Measurements from ENCODE around the gene NCK2.

Gene NCK2

DNA sequence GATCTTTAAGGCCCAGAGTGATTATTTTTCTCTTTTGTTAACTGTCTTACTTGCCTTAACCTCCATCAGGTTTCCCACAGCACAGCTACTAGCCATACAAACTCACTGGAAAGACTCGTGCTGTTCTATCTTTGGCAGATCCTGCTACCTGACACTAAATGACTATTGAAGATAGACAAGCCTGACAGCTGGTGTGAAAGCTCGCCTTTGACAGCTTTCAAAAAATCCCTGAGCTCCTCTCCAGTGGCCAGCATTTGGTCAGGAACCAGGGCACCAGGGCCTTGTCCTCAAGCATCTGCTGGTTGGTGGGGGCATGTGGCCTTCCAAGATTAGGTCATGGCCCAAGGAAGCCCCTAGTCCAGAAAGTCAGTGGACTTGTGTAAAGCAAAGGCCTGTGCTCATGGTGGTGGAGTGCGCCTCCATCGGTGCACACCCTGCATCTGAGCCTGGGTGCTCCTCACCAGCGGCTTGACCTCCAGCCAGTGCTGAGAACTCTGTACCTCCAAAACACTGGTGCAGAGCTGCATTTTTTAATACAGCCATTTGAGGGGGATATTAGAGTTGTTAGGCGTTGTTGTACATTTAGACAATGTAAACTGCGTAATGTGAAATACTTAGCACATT, 158.5 kb downstream of the NCK2 start:
- H3K27me3 Mint-ChIP-seq: no peaks in the 10 kb centered on the region
- H3K36me3 Mint-ChIP-seq: peaks cover 27% of the 10 kb centered on the region
- H3K9me3 Mint-ChIP-seq (ENCODE audit: low read depth): peaks cover 20% of the 10 kb centered on the region
- H3K4me1 Mint-ChIP-seq (ENCODE audit: low read depth): peaks cover 64% of the 10 kb centered on the region
- no peak overlapping the region for H3K4me3 Mint-ChIP-seq
- peak overlapping the region; percentile 19 for H3K27ac Mint-ChIP-seq

DNA sequence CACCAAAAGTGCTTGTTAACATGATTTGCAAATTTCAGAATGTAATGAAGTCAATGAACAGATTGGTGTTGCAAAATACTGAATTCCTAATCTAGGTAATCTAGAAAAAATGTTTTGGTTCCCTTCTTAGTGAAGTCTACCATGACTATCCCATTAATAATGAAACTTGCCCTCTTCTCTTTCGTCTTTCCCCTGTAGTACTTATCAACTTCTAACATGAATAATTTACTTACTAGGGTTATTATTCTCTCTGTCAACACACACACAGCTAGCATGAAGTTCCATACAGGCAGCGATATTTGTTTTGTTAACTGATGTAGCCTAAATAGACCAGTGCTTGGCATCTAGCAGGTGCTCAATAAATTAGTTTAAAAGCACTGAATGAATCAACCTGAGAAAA, 160.2 kb downstream of the NCK2 start:
- Mint-ChIP-seq H3K4me1 (ENCODE audit: low read depth) (peaks cover 68% of the 10 kb centered on the region), H3K27ac (peak overlapping the region; percentile 61), H3K36me3 (peaks cover 19% of the 10 kb centered on the region), H3K9me3 (ENCODE audit: low read depth) (peaks cover 19% of the 10 kb centered on the region), H3K4me3 (no peak overlapping the region), H3K27me3 (no peaks in the 10 kb centered on the region)

DNA sequence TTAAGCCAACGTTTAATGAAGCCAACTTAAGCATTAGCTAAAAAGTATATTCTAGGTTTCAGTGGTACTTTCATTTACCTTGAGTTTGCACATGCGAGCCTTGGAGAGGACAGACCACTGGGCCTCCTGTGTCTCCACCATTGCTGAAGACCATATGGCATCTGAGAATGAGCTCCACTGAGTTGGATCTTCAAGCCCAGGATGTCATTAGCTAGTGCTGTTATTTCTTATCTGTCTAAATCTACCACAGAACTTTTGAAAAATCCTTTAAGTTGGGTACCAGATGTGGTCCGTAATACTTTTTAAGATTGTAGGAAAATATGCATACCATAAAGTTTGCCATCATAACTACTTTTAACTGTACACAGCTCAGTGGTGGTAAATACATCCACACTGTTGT, 161.8 kb downstream of the NCK2 start:
- no peak overlapping the region for H3K4me3 Mint-ChIP-seq
- H3K36me3 Mint-ChIP-seq: peaks cover 4% of the 10 kb centered on the region
- H3K4me1 Mint-ChIP-seq (ENCODE audit: low read depth): peaks cover 61% of the 10 kb centered on the region
- H3K27me3 Mint-ChIP-seq: no peaks in the 10 kb centered on the region
- H3K9me3 Mint-ChIP-seq (ENCODE audit: low read depth): peaks cover 4% of the 10 kb centered on the region
- peak overlapping the region; percentile 29 for H3K27ac Mint-ChIP-seq

DNA sequence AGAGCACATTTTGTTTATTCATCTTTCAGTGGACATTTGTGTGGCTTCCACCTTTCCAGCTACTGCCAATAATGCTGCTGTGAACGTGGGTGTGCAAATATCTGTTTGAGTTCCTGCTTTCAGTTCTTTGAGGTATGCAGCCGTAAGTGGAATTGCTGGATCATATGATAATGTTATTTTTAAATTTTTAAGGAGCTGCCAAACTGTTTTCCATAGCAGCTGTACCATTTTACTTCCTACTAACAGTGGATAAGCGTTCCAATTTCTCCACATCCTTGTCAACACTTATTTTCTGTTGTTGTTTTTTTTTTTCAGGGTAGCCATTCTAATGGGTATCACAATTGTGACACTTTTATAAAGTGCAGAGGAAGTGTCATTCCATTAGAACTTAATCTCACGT, 162.5 kb downstream of the NCK2 start:
- Mint-ChIP-seq H3K27me3 (no peaks in the 10 kb centered on the region), H3K4me1 (ENCODE audit: low read depth) (peaks cover 64% of the 10 kb centered on the region), H3K4me3 (no peak overlapping the region)

DNA sequence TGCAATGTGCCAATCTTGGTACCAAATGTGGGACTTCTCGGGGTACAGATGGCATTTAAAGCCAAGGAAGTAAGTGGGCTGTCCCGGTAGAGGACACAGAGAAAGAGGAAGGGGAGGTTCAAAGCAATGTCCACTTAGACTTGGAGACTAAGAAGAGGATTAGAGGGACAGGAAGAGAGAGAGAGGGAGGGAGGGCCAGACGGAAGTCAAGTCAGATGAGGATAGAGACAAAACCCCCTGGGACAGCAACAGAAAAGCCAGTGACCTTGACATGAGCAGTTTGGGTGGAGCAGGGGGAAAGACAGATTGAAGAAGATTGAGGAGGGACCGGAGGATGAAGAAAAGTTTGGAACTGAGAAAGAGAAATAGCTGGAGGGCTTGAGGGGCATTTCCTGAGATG, 164.5 kb downstream of the NCK2 start:
- H3K9me3 Mint-ChIP-seq (ENCODE audit: low read depth): peaks cover 1% of the 10 kb centered on the region
- H3K4me1 Mint-ChIP-seq (ENCODE audit: low read depth): peaks cover 55% of the 10 kb centered on the region
- peaks cover under 1% of the 10 kb centered on the region for H3K36me3 Mint-ChIP-seq
- no peaks in the 10 kb centered on the region for H3K27me3 Mint-ChIP-seq
- H3K27ac Mint-ChIP-seq: peak overlapping the region; percentile 16
- H3K4me3 Mint-ChIP-seq: no peak overlapping the region

More for the DNA sequence above, 162.5 kb downstream of the NCK2 start:
- Mint-ChIP-seq H3K27ac (no peak overlapping the region), H3K36me3 (peaks cover 2% of the 10 kb centered on the region), H3K9me3 (ENCODE audit: low read depth) (peaks cover 3% of the 10 kb centered on the region)

DNA sequence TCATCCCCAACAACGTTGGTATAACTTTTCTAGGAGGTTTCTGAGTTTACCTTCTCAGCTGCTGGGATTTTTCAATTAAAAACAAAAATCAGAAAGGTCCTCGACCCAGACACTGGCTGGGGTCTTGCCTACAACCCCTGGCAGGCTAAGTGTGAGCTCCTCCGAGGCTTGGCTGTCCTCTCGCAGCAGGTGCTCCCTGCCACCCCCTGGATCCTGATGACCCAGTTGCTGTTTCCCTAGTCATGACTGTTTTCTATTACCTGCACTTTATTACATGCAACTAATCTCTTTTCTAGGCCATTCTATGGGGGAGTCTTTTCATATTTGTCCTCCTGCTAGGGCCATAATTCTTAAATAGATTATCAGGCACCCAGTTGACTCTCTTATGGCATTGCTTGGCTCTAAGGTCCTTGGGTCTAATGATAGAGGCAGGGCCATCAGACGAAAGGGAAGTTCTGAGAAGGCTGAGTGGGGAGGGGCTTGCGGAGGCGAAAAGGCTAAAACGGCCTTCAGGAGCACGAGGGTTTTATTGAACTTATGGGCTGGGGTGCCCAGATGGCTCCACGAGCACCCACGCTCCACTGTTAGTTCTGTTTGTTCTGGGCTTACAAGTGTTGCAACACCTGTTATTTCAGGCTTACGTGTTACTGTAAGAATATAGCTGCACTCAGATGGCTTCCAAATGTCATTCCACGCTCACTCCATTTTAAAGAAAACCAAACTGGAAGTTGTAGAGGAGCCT, 166.0 kb downstream of the NCK2 start:
- H3K4me1 Mint-ChIP-seq (ENCODE audit: low read depth): peaks cover 48% of the 10 kb centered on the region
- H3K36me3 Mint-ChIP-seq: peaks cover 10% of the 10 kb centered on the region
- H3K4me3 Mint-ChIP-seq: no peak overlapping the region
- H3K9me3 Mint-ChIP-seq (ENCODE audit: low read depth): peaks cover 14% of the 10 kb centered on the region
- no peak overlapping the region for H3K27ac Mint-ChIP-seq
- H3K27me3 Mint-ChIP-seq: no peaks in the 10 kb centered on the region

DNA sequence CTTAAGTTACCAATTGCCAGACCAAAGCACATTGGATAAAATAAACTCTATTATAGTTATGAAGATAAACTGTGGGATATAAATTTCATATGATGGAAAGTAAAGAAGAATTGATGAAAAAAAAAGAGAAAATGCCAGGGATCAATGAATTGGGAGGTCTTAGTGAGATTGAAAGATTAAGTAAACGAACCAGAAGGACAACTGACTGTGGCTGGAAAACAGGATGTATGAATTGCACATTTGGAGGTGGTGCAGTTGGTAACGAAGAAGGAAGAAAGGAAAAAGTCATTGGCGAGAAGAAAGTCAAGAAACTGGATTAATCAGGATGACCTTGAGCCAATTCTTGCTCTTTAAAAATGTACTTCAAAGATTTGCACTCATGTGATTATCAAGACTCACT, 166.7 kb downstream of the NCK2 start:
- Mint-ChIP-seq H3K27me3 (no peaks in the 10 kb centered on the region), H3K27ac (no peak overlapping the region), H3K4me1 (ENCODE audit: low read depth) (peaks cover 40% of the 10 kb centered on the region), H3K36me3 (peaks cover 11% of the 10 kb centered on the region), H3K4me3 (no peak overlapping the region), H3K9me3 (ENCODE audit: low read depth) (peaks cover 15% of the 10 kb centered on the region)

DNA sequence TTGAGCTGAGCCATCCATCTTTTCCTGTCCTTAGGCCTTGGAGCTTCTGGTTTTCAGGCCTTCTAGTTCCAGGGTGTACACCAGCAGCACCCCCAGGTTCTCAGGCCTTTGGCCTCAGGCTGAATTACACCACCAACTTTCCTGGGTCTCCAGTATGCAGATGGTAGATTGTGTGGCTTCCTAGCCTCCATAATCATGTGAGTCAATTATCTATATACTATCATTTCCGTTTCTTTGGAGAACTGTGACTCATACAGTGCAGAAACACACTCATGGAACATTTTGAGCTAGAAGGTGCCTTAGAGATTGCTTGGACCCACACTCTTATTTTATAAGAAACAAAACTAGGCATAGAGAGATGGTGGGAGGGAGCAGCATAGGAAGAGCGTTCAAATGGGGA, 167.4 kb downstream of the NCK2 start:
- Mint-ChIP-seq H3K27me3 (no peaks in the 10 kb centered on the region), H3K4me1 (ENCODE audit: low read depth) (peaks cover 34% of the 10 kb centered on the region), H3K36me3 (peaks cover 11% of the 10 kb centered on the region), H3K4me3 (no peak overlapping the region), H3K27ac (peak overlapping the region; percentile 11), H3K9me3 (ENCODE audit: low read depth) (peaks cover 15% of the 10 kb centered on the region)

DNA sequence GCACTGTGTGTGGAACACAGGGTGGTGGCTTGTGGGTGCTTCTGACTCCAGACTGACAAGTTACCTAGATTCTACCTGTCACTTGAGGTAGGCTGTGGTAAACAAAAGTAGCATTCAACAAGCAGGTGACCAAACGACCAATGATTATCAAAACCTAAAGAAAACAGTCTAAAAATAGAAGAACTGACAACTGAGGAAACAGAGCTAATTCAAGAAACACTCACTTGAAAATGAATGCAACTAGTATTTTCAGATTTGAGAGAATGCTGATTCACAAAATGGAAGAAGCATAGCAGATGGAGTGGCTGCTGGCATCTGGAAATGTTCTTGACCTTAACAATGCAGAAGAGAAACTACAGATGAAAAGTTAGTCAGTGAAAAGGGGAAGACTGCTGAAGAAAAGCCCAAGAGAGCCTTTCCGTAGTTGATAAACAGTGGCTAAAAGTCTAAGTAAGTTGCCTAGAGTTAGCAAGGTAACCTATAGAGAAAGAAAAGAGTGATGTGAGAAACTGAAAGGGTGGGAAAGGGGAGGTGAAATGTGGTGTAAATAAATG, 170.4 kb downstream of the NCK2 start:
- H3K27me3 Mint-ChIP-seq: no peaks in the 10 kb centered on the region
- H3K9me3 Mint-ChIP-seq (ENCODE audit: low read depth): peaks cover 15% of the 10 kb centered on the region
- peaks cover 44% of the 10 kb centered on the region for H3K4me1 Mint-ChIP-seq (ENCODE audit: low read depth)
- no peak overlapping the region for H3K4me3 Mint-ChIP-seq
- peak overlapping the region; percentile 5 for H3K27ac Mint-ChIP-seq
- H3K36me3 Mint-ChIP-seq: peaks cover 14% of the 10 kb centered on the region

DNA sequence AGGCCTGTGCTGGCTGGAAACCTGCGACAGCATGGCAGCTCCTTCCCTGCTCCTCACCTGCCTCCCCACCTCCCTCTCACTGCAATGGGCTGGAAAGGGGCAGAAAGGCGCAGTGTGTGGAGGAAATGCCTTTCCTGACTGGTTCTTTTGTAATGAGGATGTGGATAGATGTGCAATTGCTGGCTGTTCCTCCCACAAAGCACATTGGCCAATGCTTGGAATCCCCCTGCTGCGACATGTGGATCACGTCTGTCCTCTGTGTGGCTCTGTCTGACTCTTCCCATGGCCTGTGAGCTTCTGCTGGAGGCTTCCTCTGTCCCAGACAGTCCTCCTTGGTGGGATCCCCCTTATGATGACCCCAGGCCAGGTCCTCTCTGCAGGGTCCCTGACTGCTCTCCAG, 172.5 kb downstream of the NCK2 start:
- peaks cover 44% of the 10 kb centered on the region for H3K4me1 Mint-ChIP-seq (ENCODE audit: low read depth)
- H3K36me3 Mint-ChIP-seq: peaks cover 21% of the 10 kb centered on the region
- H3K9me3 Mint-ChIP-seq (ENCODE audit: low read depth): peaks cover 19% of the 10 kb centered on the region
- no peak overlapping the region for H3K27ac Mint-ChIP-seq
- no peak overlapping the region for H3K4me3 Mint-ChIP-seq
- H3K27me3 Mint-ChIP-seq: no peaks in the 10 kb centered on the region

DNA sequence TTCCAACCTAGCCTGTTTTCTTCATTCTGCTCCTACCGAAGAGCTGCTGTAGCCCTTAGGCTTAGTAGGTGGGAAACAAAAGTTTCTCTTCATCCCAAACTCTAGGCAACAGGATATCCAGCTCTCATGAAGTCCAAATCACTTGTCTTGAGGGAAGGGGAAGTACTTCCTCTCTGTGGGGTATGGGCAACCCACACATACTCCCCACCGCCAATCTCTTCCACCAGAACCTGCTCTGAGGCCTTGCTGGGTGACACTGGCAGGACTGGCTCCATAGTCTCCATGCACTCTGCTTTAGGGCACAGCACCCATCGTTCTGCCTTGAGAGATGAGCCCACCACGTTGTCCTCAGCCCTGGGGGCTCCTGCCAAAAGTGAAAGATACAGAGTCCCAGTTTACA, 173.0 kb downstream of the NCK2 start:
- H3K36me3 Mint-ChIP-seq: peaks cover 23% of the 10 kb centered on the region
- H3K4me1 Mint-ChIP-seq (ENCODE audit: low read depth): peaks cover 39% of the 10 kb centered on the region
- no peak overlapping the region for H3K4me3 Mint-ChIP-seq
- H3K27me3 Mint-ChIP-seq: no peaks in the 10 kb centered on the region
- peaks cover 19% of the 10 kb centered on the region for H3K9me3 Mint-ChIP-seq (ENCODE audit: low read depth)
- no peak overlapping the region for H3K27ac Mint-ChIP-seq

DNA sequence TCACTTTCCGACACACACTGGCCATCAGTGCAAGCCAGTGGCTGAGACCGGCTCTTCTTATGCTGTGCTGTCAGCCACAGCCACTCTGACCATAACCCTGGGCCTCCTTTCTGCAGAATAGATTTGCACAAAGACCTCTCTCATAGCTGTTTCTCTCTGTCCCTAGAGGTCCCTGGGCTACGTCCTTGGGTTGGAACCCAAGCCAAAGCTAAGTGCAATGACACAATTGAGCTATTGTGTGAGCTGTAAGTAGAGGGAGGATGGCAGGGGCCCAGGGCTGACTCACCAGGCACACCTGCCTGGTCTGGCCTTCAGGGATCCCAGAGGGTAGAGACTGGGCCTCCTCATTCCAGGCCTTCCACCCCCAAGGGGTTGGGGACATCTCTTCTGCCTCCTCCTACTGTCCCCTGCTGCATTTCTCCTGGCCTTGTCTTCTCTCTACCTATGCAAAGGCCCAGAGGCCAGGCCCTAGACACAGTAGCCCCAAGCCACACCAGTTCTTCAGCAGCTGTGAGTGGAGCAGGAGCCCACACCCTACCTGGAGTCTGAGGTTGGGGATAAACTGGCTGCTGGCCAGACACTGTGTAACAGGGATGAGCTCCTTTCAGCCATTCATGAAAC, 174.6 kb downstream of the NCK2 start:
- Mint-ChIP-seq H3K9me3 (ENCODE audit: low read depth) (peaks cover 17% of the 10 kb centered on the region), H3K4me1 (ENCODE audit: low read depth) (peaks cover 50% of the 10 kb centered on the region), H3K36me3 (peaks cover 21% of the 10 kb centered on the region), H3K4me3 (no peak overlapping the region), H3K27me3 (no peaks in the 10 kb centered on the region), H3K27ac (no peak overlapping the region)

DNA sequence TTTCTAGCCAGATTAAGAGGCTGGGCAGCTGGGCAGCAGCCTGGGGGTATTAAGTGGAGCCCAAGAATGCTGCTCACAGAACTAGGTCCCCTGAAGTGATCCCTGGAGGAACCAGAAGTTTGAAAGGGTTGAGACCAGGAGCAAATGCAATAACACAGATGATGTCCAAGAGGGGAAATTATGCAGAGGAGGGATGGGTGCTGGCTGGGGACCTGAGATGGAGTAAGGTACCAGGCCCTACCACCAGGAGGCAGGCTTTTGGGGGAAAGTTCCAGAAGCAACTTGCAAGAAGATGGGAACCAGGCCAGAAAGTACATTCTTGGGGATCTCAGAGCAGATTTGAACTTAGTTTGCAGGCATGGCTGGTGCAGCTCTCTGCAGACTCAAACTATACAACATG, 175.1 kb downstream of the NCK2 start:
- Mint-ChIP-seq H3K4me3 (no peak overlapping the region), H3K4me1 (ENCODE audit: low read depth) (peaks cover 53% of the 10 kb centered on the region), H3K27ac (no peak overlapping the region), H3K9me3 (ENCODE audit: low read depth) (peaks cover 13% of the 10 kb centered on the region), H3K36me3 (peaks cover 19% of the 10 kb centered on the region), H3K27me3 (no peaks in the 10 kb centered on the region)

DNA sequence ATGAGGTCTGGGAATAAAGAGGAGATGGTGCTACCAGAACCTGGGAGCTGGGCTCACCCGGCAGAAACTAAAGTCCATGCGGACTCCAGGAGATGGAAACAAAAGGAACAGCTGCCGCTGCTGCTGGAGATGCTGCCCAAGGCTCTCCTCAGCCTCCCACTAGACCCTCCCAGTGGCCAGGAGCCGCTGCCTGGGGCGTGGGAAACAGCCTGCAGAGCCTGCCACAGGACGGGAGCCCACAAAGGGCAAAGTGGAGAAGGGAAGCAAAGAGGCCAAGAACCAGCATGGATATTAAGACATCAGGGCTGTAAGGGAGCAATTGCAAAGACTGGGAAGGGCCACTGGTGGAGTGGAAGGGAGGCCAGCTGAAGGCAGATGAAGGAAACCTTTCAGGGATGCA, 179.6 kb downstream of the NCK2 start:
- H3K27ac Mint-ChIP-seq: peak overlapping the region; percentile 70
- no peaks in the 10 kb centered on the region for H3K27me3 Mint-ChIP-seq
- peaks cover 9% of the 10 kb centered on the region for H3K36me3 Mint-ChIP-seq
- H3K4me1 Mint-ChIP-seq (ENCODE audit: low read depth): peaks cover 74% of the 10 kb centered on the region
- peaks cover 3% of the 10 kb centered on the region for H3K9me3 Mint-ChIP-seq (ENCODE audit: low read depth)
- no peak overlapping the region for H3K4me3 Mint-ChIP-seq

DNA sequence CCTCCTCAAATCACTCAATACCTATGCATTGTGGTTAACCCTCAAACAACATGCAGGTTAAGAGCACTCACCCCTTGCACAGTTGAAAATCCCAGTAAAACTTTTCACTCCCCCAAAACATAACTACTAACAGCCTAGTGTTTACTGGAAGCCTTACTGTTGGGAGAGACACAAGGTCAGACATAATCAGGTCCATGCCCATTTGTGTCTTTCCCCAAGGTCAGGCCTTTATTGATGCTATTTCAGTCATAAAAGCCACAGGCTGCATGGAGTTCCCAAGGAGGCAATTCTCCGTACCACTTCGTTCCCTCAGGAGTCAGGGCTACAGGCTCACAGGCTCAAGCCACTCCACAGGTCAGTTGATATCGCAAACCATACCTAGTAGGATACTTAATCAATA, 180.2 kb downstream of the NCK2 start:
- H3K36me3 Mint-ChIP-seq: peaks cover 9% of the 10 kb centered on the region
- peak overlapping the region; percentile 30 for H3K27ac Mint-ChIP-seq
- no peaks in the 10 kb centered on the region for H3K27me3 Mint-ChIP-seq
- peaks cover 3% of the 10 kb centered on the region for H3K9me3 Mint-ChIP-seq (ENCODE audit: low read depth)
- H3K4me3 Mint-ChIP-seq: no peak overlapping the region
- H3K4me1 Mint-ChIP-seq (ENCODE audit: low read depth): peaks cover 75% of the 10 kb centered on the region
